NOMO-1 treated with dmso at 0.1 percent for 144 hours (cell line): ENCODE data around the gene NKX1-1.
"Not testable (repeated sequence)": the region's sequence is repeated elsewhere in the genome, so short reads cannot be mapped to it uniquely, and the experiment has no call there.

Experiments used
- DNase-seq: peaks from one replicate; lab custom pipeline; 2025; ENCODE audit not compliant: unreplicated experiment; lab: John Stamatoyannopoulos, UW

Gene NKX1-1

DNA sequence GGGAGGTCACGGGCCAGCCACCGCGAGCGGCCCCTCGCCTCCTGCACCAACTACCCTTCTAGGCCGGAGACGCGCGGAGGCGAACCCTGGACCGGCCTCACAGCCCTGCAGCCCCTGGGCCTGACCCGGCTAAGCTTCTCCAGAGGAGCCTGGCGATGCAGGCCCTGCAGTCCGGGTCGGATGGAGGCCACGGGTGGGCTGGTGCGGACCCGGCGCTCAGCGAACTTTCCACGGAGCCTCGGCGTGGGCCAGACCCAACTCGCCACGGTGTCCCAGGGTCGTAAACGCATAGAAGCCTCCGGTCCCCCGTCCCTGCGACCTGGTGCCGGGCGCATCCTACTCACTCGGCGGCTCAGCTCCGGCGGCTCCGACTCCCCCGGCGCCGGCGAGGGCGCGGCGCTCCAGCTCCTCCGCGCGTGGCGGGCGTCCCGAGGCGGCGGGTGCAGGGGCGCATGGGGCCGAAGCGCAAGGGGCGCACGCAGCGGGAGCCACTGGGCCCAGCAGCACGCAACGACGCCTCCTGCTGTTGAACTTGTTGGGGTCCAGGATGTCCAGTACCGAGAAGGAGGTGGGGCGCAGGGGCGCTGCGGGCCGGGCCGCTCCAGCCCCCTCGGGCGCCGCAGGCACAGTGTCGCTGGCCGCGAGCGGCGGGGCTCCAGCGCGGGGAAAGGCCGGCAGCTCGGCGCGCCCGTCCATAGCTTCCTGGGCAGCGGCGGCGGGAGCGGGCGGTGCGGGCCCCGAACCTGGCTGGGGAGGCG lies 427 bp downstream of the NKX1-1 start:
- DNase-seq: no peak

GRCh38 chr4:1405254-1405635 lies 997 bp downstream of the NKX1-1 start:
- no peak for DNase-seq

- no peak for DNase-seq
These were observed 1.5 kb downstream of the NKX1-1 start for GRCh38 chr4:1404573-1405253.

DNA sequence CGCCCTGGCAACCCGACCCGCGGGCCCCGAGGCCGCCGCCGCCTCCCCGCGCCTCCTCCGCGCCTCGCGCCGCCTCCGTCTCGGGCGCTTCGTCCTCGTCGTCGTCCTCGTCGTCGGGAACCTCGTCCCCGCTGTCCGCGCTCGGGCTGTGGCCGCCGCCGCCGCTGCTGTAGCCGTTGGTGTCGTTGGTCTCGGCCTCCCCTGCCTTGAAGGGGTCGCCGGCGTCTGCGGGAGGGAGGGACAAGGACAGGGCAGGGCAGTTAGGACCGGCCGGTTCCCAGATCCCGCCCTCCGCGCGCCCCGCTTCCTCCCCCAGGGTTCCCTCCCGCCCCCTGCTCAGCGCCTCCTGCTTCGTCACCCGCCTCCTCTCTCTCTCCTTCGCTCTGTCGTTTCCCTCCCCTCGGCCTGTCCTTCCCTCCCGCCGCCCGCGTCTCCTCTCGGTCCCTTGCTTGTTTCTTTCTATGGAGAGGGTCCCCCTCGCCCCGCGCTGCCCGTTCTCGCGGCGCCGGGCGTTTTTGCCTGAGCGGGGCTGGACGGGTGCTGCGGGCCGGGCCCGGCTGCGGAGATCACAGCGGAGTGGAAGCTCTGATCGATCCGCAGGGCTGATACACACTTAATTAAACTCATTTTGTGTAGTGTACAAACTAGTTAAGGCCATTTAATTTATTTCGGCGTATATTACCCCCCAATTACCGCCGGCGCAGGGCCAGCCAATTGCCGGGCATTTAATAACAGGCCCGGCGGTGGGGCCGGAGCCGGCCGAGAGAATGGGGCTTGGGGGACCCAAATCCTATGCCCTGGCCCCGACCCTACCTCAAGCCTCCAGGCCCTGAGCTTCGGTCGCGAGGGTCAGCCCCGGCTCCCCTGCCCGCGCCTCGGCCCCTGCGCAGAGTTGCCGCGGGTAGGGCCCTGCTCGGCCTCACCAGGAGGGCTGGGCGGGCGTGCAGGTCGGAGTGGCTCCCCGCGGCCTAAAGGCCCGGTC lies 2.4 kb downstream of the NKX1-1 start:
- no peak for DNase-seq

DNA sequence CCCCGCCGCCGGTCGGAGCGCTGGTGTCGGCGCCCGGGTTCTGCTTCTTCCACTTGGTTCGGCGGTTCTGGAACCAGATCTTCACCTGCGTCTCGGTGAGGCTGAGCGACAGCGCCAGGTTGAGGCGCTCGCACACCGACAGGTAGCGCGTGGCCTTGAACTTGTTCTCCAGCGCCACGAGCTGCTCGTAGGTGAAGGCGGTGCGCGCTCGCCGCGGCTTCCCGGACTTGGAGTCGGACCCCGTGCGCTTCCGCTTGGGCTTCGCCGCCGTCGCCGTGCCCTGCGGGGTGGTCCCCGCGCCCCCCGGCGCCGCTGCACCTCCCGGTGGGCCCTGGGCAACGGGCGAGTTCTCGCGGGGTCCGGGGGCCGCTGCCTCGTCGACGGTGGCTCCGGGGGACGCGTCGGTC lies 3.1 kb downstream of the NKX1-1 start:
- no peak for DNase-seq

DNA sequence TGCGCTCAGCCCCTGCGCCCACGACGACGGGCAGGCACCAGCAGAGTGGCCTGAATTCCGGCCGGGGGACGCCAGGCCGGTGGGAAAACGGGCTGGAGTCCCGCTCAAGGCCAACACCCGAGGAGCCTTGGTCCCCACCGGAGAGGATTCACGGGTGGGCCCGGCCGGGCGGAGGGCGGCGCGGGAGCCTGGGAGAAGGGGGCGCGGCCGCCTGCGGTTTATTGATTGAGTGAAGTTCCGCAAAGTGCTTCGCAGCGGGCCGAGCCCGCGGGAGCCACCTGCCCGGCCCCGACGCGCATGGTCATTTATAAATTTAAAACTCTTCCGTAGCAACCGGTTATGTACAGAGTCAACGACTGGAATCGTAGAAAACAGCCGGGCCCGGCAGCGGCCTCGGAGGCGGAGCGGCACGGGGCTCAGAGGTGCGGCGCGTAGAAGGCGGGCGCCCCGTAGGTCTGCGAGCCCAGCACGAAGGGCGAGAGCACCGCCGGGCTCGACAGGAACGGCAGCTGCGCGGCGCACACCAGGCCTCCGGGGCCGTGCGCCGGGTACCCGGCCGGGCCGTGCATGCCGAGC lies 3.6 kb downstream of the NKX1-1 start:
- DNase-seq: no peak

GRCh38 chr4:1402021-1402515 lies 4.2 kb downstream of the NKX1-1 start:
- DNase-seq: no peak

GRCh38 chr4:1401409-1402020 lies 4.7 kb downstream of the NKX1-1 start:
- no peak for DNase-seq

DNA sequence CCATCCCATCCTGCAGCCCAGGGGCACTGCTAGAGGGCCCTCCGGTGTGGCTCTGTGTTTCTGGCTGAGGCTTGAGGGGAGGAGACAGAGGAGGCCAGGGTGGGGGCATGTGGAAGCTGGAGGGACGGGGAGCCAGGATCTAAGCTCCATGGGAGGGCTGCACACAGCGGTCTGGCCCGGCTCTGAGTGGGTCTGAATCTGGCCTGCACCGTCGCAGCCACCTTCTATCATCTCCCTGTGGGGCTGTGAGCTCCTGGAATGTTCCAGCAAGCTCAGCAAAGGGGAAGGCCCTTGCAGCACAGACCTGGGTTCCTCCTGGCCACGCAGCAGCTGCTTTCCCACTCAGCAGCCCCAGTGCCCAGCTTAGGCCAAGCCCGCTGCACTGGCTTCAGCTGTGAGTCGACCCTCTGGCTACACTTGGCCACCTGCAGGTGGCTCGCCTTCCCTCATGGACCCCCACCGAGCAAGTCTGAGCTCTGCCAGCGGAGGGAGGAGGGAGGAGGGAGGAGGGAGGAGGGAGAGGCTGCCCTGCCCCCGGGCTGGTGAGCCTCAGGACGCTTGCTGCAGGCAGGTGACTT lies 5.3 kb downstream of the NKX1-1 start:
- no peak for DNase-seq

- DNase-seq: no peak
These were observed 5.9 kb downstream of the NKX1-1 start for GRCh38 chr4:1400191-1400805.

DNA sequence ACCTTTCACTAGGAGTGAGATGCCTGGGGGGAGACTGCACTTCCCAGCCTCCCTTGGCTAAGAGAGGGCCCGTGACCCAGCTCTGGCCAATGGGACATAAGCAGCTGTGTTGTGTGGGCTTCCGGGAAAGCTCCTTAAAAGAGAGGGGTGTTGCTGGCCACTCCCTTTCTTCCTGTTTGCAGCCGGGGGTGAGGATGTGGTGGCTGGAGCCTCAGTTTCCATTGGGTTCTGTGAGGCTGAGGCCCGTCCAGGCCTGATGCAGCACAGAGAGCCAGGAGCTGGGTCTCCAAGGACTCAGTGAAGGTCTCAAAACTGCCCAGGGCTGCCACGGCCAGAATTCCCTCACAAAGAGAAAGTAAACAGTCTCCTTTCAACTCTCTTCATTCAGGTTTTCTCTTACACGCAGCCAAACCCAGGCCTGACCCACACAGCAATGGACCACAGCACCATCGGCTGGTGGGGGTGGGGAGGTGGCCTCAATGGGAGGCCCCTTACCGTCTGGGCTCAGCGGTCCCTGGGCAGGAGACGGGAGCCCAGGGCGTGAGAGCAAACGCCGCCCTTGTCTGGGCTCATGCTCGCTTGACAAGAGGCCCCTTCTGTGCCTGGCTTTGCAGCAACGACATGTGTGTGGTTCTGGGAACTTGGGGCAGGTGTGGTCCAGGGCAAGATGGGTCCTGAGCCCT lies 6.6 kb downstream of the NKX1-1 start:
- DNase-seq: no peak

DNA sequence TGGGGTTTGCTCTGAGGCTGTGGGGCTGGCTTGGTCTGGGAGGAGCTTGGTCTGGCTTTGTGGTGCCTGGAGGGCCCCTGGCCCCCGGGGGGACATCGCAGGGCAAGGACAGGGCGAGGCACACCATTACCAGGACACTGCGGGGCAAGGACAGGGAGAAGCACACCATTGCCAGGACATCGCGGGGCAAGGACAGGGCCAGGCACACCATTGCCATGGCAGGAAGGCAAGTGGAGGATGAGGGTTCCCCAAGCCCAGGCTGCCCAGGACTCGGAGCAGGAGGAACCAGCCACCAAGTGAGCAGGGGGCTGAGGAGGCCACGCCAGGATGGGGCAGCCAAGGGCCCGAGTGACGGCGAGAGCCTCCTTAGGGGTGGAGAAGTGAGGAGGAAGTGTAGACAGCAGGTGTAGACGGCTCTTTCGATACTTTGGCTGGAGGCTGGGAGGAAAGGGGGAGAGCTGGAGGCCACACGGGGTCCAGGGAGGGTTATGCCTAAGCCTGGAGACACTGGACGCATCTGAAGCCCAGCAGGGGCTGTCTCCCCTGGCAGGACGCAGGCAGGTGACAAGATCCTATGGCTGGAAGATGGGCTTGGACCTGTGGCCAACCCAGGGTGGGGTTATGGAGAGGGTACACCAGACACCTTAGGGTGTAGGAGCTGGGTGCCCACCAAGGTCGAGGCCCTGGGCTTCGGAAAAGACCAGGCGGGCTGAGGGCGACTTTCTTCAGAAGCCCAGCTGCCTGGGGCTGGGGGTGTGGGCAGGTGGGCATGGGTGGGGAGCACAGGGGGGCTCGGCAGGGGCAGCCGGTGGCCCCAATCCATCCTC lies 7.3 kb downstream of the NKX1-1 start:
- no peak for DNase-seq

- no peak for DNase-seq
These were observed 9.3 kb downstream of the NKX1-1 start for GRCh38 chr4:1396806-1397455.

- DNase-seq: no peak
These were observed 10.1 kb downstream of the NKX1-1 start for GRCh38 chr4:1395941-1396805.

- DNase-seq: not testable (repeated sequence)
These were observed 10.8 kb downstream of the NKX1-1 start for GRCh38 chr4:1395389-1395820.

DNA sequence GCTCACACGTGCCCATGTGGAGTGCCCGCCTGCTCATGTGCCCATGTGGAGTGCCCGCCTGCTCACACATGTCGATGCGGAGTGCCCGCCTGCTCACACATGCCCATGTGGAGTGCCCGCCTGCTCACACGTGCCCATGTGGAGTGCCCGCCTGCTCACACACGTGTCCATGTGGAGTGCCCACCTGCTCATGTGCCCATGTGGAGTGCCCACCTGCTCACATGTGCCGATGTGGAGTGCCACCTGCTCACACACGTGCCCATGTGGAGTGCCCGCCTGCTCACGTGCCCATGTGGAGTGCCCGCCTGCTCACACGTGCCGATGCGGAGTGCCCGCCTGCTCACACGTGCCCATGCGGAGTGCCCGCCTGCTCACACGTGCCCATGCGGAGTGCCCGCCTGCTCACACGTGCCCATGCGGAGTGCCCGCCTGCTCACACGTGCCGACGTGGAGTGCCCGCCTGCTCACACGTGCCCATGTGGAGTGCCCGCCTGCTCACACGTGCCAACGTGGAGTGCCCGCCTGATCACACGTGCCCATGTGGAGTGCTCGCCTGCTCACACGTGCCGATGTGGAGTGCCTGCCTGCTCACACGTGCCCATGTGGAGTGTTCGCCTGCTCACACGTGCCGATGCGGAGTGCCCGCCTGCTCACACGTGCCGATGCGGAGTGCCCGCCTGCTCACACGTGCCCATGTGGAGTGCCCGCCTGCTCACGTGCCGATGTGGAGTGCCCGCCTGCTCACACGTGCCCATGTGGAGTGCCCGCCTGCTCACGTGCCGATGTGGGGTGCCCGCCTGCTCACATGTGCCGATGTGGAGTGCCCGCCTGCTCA lies 11.5 kb downstream of the NKX1-1 start:
- DNase-seq: not testable (repeated sequence)
